NCI-H2227 treated with DMSO at 0.1 percent for 48 hours (cell line): ENCODE results near the gene SORCS3.

Experiments used
- DNase-seq: peaks from one replicate; lab custom pipeline; 2025; lab: John Stamatoyannopoulos, UW

Gene SORCS3

GRCh38 chr10:104641187-104641936, at the start of gene SORCS3:
Gene SORCS3 (plus strand): TSS chr10:104641290.
- DNase-seq = no peak

GRCh38 chr10:104591441-104591840, 49.6 kb upstream of the SORCS3 start:
- no peak for DNase-seq

- DNase-seq = no peak
Measured at GRCh38 chr10:104601166-104601565, 39.9 kb upstream of the SORCS3 start.

- no peak for DNase-seq
Measured at GRCh38 chr10:104608091-104608828, 32.8 kb upstream of the SORCS3 start.

- no peak for DNase-seq
Measured at GRCh38 chr10:104612571-104613205, 28.4 kb upstream of the SORCS3 start.

- no peak for DNase-seq
Measured at GRCh38 chr10:104613406-104613805, 27.7 kb upstream of the SORCS3 start.

- DNase-seq = no peak
Measured at GRCh38 chr10:104614245-104614831, 26.8 kb upstream of the SORCS3 start.

- no peak for DNase-seq
Measured at GRCh38 chr10:104615136-104615535, 26.0 kb upstream of the SORCS3 start.

GRCh38 chr10:104617831-104618230, 23.3 kb upstream of the SORCS3 start:
- DNase-seq = no peak

- no peak for DNase-seq
Measured at GRCh38 chr10:104622175-104622574, 18.9 kb upstream of the SORCS3 start.

GRCh38 chr10:104622598-104623209, 18.4 kb upstream of the SORCS3 start:
- DNase-seq = peak; percentile 4

GRCh38 chr10:104630731-104631130, 10.4 kb upstream of the SORCS3 start:
- no peak for DNase-seq

GRCh38 chr10:104631946-104632345, 9.1 kb upstream of the SORCS3 start:
- no peak for DNase-seq

- peak; percentile 10 for DNase-seq
Measured at GRCh38 chr10:104638861-104639589, 2.1 kb upstream of the SORCS3 start.

- no peak for DNase-seq
Measured at GRCh38 chr10:104639590-104640338, 1.3 kb upstream of the SORCS3 start.

GRCh38 chr10:104640339-104641186, 527 bp upstream of the SORCS3 start:
- no peak for DNase-seq

GRCh38 chr10:104641937-104642657, 1.0 kb downstream of the SORCS3 start:
- no peak for DNase-seq

GRCh38 chr10:104642658-104643302, 1.7 kb downstream of the SORCS3 start:
- no peak for DNase-seq

GRCh38 chr10:104643303-104643663, 2.2 kb downstream of the SORCS3 start:
- DNase-seq = no peak
